NOMO-1 treated with DMSO at 0.1 percent for 48 hours (cell line): ENCODE data around the gene LRBA.

Experiments
- DNase-seq: peaks from one replicate; lab custom pipeline; 2025; ENCODE audit not compliant: unreplicated experiment; lab: John Stamatoyannopoulos, UW

LRBA gene

DNA sequence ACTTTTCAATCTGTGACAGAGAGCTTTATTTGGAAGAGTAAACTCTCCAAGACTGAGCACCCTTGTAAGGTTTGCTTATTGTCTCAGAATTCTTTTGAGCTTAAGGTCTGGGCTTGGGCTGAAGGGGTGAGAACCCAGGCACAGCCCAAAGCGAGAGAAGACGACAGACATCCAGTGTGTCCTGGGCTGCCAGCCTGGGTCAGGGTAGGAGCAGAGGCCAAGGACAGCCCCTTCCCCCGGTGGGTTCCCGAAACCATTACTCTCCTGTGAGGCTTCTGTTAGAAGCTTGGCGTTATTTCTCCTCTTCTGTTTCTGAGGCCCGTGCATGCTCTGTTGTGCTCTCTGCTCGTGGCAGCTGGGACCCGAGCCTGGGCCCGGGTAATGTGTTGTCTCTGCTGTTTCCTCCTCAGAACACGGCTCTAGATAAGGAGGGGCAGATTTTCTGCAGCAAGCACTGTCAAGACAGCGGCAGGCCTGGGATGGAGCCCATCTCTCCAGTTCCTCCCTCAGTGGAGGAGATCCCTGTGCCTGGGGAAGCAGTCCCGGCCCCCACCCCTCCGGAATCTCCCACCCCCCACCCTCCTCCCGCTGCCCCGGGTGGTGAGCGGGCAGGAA is 759.4 kb downstream of the LRBA start:
- no peak for DNase-seq

DNA sequence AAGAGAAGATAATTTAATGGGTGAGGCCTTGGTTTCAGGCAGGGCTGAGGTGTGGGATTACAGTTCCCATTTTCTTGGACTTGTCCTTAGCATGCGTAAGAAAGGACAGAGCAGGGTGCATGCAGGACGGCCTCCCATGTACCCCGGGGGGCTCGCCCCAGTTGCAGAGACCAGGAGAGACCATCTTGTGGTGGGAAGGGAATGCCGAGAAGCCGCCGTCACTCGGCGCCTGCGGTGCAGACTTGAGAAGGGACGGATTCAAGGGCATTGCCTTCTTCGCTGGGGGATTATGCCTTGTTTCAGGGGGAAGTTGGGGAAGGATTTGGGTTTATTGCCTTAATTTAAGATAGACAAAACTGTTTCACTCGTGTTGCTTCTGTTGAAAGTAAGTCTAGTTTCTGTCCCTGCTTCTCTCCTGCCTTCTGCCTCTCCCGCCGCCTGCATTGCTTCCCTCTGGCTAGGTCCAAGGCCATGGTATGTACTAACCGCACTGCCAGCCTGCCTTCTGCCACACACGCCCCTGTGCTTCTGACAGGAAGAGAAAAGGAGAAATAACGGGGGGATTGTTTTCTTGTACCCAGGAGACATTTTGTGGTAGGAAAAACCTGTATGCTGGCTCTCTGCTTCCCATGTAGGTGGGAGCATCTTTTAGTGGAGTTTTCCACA is 761.0 kb downstream of the LRBA start:
- no peak for DNase-seq

DNA sequence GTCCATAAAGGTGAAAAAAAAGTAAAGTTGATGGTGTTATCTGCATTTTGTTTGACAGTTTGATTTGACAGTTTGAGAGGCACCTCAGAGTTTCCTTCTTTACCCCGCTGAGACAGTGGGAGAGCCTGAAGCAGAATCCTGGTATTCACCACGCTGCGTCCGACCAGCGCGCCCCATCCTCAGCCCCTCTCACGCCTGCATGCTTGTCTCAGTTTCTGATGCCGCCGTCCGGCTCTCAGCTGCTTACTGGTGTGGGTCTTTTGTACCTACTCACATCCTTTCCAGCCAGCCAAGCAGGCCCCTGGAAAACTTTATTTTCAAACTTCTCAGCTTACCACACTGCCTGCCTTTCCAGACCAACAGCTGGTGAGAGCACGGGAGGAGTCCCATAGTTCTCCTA is 761.7 kb downstream of the LRBA start:
- DNase-seq, result no peak

DNA sequence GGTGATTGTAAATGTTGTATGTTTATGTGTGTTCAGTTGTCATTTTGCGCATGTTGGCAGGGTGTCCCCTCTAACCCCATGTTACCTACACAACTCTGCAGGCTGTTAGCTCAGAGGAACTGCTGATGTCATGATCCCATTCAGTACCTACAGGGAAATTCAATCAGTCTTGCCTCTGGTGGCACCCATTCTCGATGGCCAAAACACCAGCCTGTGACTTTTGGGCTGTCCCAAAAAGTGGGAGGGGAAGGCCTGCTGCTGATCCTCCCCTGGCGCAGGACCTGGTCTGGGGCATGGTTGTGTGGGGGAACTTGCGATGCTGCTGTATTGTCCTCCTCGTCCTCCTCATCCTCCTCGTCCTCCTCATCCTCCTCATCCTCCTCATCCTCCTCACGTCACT is 762.3 kb downstream of the LRBA start:
- no peak for DNase-seq

DNA sequence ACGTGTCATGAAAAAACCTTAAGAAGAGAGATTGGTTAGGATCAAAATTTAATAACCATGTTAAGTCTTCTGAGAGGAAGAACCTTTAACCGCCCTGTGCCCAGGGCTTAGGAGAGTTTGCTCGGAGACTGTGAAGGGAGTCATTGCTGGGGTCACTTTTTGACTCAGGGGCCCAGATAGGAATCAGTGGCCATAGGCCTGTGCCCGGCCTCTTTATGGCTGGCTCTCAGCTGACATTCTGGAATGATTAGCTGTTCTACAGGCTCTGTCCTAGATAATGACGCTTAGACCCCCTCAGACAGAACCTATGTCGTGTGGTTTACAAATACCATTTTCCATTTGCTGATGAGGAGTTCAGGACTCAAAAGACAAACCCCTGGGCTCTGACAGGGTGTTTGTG is 762.8 kb downstream of the LRBA start:
- DNase-seq, result no peak

DNA sequence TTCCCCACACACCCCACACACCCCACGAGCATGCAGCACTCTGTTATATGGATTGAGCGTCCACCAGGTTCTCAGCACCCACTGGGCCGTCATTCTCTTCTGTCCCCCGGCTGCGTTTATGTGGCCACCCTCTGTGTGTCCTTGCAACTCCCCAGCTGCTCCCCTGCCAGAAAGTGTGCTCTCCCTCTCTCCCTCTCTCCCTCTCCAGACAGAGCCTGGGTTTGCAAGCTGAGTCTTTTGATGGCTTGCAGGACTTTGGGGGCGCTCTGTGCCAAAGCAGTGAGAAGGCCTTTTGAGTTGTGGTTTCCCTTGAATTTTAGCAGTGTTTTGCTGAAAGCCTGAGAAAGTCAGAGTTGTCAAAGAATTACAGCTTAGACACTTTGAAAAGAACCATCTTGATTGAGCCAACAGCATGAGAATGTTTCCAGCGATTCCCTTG is 763.3 kb downstream of the LRBA start:
- no peak for DNase-seq

DNA sequence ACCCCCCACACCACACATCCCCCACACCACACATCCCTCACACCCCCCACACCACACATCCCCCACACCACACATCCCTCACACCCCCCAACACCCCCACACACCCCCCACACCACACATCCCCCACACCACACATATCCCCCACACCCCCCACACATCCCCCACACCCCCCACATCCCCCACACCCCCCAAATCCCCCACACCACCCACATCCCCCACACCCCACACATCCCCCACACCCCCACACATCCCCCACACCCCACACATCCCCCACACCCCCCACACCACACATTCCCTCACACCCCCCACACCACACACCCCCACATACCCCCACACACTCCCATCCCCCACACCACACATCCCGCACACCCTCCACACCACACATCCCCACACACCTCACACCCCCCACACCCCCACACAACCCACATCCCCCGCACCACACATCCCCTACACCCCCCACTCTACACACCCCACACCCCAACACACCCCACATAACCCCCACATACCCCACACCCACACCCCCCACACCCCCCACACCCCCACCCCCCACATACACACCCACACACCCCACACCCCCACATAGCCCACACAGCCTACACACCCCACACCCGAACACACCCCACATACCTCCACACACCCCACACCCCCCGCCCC is 764.0 kb downstream of the LRBA start:
- no peak for DNase-seq

DNA sequence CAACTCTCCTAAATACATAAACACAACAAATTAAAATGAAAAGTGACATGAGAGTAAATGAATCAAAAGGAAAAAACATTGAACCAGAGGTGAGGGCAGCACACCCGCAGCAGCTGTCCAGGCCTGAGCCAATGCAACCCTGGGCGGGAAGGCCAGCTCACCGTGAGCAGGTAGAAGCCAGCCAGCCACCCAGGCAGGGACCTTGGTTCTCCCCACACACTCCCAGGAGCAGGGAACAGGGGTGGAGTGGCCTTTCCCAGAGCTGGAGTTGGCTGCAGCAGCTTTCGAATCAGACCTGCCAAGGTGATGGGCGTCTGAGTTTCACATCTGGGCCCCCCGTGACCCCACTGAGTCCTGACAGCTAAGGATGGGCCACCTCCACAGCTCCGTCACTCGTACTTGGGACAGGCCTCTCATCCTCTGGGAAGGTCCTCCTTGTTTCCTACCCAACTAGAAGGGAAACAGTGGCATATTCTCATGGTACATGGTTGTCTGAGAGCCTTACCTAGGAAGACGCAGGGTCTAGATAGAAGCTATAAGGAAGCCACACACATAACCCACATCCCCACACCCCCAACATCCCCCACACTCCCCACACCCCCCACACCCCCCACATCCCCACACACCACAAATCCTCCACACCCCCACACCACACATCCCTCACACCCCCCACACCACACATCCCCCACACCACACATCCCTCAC is 764.6 kb downstream of the LRBA start:
- no peak for DNase-seq

DNA sequence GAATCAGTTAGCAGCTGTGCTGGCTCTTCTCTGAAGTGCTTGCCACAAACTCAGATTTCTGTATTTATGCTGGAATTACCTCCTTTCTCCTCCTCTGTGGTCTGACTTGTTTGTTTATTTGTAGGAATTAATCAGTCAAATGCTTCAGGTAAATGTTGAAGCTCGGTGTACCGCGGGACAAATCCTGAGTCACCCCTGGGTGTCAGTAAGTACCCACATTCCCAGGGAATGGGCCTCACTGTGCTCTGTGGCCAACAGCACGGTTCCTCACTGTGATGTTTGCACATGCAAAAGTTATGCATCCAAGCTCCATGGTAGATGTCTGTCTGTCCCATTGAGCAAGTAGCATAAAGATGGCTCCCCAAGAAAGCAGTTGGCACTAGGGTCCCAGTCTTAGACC is 766.9 kb downstream of the LRBA start:
- no peak for DNase-seq

DNA sequence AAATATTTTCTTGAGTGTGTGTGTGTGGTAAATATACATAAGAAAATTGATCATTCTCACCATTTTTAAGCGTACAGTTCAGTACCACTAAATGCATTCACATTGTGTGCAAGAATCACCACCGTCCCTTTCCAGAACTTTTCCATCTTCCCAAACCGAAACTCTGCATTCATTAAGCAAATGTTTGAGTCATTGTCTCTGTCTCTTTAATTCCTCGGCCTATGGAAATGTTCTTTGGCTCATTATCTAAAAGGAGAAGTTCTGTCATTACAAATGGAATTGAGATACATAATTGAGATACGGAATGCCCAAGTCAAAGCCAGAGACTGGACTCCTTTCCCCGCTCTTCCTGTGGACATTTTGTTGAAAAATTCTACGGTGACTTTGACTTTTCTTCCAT is 767.9 kb downstream of the LRBA start:
- no peak for DNase-seq

DNA sequence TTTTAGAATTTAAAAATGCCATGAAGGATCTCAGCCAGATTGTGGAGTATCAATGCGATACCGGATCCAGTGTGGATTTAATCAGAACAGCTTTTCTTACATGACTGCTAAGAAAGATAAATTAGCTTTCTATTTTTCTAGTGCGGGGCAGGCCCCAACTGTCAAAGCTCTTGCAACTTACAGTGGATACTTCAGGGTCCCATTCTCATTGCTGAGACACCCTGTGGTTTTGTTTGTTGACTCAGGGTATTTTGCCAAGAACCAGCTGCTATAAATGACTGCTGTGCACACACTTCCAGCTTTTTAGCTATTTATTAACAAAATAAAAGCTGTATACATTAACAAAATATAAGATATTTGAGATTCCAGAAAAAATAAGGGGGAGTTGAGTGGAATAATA is 770.5 kb downstream of the LRBA start:
- DNase-seq, result no peak

DNA sequence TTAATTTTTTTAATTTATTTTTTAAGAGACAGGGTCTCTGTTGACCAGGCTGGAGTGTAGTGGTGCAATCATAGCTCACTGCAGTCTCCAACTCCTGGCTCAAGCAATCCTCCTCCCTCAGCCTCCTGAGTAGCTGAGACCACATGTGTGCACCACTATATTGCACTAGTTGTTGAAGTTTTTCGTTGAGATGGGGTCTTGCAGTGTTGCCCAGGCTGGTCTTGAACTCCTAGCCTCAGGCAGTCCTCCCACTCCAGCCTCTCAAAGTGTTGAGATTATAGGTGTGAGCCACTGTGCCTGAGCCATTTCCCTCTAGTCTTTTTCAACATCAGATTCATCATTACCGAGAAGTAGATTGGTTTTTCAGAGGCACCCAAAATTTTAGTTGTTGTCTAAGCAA is 771.2 kb downstream of the LRBA start:
- no peak for DNase-seq

DNA sequence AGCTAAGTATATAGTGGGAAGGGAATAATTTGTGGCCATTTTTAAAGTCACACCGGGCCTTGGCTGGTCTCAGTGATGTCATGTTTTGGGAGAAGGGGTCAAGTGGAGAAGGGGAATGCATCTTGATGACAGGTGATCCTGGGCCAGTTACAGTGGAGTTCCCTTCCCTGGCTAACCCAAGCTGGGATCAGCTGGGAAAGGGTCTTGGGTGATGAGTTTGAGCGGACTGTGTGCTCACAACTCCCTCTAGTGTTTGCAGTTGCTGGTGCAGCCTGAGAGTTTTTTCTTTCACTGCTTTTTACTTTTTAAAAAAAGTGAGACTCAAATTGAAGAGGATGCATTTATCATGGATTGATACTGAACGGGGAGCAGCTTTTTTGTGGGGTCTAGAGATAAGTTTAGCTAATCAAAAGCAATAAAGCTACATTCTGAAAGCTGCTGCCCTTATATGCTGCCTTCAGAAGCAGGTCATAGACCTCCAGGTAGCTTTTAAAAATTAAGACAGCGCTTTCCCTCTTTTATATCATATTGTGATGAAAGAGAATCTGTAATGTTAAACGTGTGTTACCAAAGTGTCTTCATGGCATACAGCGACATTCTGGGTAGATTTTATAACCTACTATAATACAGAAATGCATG is 772.1 kb downstream of the LRBA start:
- no peak for DNase-seq

DNA sequence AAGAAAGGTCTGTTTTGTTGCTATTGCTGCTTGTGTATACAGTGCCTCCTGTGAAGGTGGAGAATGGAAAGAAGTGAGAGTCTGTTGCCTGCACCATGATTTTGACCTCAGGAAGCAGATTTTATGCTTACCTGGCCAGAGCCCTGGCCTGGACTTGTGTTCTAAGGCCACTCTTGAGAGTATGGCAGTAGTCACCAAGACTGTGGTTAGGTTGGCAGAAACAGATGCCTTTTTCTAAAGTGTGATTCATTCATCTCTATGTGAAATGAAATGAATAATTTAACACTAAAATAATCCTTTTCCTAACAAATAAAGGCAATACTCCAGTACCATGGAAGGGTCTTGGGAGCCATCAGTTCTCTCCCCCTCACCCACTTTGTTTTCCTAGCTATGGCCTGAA is 775.1 kb downstream of the LRBA start:
- no peak for DNase-seq

DNA sequence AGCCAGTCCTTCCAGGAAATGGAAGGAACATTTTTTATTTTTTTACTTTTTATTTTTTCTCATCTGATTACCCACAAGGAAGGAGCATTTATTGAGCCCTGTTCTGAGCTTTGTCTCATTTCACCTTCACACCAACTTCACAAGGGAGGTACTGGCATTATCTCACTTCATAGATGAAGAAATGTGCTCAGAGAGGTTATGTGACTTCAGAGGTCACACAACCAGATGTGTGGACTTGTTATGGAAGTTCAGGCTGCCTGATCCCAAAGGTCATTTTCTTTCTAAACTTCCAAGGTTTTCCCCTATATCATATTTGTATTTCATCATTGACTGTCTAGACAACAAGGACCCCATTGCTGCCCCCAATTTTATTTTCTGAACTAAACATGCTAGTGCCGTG is 776.5 kb downstream of the LRBA start:
- no peak for DNase-seq

DNA sequence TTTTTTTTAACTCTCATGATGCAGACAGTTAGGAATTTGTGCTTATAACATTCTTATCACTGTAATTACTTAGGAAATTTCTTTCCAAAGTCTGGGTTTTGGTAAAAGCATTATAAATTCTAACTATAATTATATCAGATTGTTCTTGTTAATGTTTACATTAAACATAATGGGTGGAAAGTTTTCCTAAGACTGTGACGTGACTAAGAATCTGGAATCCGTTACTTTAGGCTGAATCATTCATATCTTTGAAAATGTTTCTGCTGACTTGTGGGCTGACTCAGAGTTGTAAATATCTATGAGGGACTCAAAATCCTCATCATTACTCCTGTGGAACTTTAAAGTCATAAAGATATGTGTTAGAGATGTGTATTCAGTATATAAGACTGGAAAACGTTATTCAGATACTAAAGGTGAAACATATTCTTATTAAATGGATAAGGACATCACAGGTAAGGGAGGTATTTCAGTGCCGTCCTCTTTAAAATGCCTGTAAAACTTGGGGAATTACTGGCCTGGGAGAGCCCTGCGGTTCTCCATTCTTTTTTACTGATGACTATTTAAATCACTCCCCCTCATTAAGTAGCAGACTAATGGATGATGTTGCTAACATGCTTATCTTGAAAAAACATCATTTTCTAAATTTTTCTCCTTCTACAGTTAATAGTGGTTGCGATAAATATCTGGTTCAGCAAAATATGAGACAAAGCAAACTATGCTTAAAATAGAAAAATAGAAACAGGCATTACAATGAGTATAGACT is 777.8 kb downstream of the LRBA start:
- no peak for DNase-seq

DNA sequence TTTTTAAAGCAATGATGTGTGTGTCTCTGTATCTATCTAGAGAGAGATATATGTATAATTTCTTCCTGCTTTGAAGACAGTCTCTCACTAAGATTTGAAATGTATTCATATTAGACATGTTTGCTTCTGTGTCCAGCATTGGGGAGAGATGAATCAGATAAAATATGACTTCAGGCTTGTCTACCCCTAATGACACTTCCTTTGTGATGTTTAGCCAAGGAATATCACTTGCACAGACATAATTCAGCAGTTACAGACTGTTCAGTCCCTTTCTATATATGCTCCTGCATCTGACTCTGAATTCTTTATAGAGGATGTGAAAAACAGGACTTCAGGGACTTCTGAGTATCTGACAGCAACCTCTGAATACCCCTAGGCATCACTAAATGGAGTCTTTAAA is 778.5 kb downstream of the LRBA start:
- no peak for DNase-seq

DNA sequence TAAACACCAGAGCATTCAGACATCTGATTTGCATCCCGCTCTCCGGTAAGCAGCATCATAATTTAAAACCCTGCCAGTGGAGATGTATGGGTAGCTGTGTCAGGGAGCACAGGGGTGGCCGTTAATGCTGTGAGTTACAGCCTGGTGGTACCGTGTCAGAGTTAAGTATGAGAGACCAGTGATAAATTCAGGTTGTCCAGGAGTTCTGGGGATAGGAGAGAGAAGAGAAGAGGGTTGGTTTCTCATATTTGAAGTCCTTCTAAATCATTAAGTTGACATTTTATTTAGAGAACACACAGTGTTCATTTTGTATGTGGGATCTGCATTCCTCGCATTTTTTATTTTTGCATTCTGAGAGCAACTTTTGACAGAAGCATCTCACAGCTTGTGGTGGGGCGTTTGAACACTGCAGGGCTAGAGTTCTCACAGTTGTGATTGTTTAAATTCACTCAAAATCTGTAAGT is 779.2 kb downstream of the LRBA start:
- no peak for DNase-seq

DNA sequence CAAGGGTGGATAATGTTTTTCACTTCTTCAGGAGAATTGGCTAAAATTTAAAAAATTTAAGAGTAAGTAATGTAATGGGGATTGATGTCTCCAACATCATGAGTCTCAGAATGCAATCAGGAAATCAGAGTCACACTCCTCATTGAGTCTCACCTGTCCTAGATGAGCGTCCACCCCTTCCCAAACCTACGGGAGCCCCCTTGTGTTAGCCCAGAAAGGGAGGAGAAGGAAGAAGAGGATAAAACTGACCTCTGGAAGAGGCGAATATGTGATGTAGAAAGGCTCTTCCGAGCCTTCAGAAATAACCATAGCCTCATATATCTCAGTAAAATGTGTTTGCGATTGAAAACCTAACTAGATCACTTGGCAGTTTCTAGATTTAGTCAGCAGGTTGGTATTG is 779.8 kb downstream of the LRBA start:
- DNase-seq, result no peak

DNA sequence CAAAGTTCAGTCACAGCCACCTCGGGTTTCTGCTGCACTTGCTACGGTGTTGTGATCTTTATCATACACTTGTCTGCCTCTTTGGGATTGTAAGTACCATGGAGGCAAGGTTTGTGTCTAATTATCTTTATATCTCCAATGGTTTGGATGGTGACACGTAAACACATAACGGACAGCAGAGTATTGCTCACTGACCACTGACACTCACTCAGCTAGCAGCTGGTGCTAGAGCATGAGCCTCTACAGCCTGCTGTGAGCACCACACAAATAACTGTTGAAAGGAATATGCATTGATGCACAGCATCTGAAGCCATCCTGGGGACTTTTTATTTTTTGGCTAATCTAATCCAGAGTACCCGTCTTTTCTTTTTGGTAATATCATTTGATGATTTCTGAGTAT is 780.8 kb downstream of the LRBA start:
- DNase-seq, result no peak

DNA sequence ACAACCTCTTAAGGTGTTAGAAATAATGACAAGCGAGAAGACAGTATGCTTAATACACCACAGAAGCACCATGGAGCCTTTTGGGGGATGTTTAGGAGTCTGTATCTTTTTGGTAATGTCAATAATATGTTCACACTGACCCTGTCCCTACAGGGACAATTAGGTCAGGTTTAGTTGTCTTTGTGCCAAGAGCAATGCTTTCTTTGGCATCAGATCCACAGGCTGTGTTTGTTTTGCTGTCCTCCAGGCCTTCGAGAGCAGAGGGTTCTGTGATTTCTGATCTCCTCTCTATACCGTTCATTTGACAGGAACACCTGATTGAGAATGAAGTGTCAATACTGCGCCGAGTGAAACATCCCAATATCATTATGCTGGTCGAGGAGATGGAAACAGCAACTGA is 783.1 kb downstream of the LRBA start:
- DNase-seq, result no peak
